Stimulated activated CD8-positive, alpha-beta memory T cell treated with anti-CD3 and anti-CD28 coated beads, Interleukin-15, amount 100 ng/mL, for 1 hour (primary cell): Measurements from ENCODE around the gene CAPZA2.
"Not testable (repeated sequence)": the region's sequence is repeated elsewhere in the genome, so short reads cannot be mapped to it uniquely, and the experiment has no call there.

Experiments
- DNase-seq: peaks from one replicate; pipeline ENCODE4 v3.0.0-alpha.2; 2020; ENCODE audit warnings: low read depth

The CAPZA2 gene

GRCh38 chr7:116920359-116920758, 58.0 kb downstream of the CAPZA2 start:
- DNase-seq, result no peak

GRCh38 chr7:116922545-116922944, 60.2 kb downstream of the CAPZA2 start:
- no peak for DNase-seq

GRCh38 chr7:116924741-116925140, 62.4 kb downstream of the CAPZA2 start:
- no peak for DNase-seq

- no peak for DNase-seq
Measured at GRCh38 chr7:116929021-116929420, 66.6 kb downstream of the CAPZA2 start.

- peak; percentile 63 for DNase-seq
Measured at GRCh38 chr7:116929914-116930913, 67.8 kb downstream of the CAPZA2 start.

- DNase-seq, result no peak
Measured at GRCh38 chr7:116932566-116932965, 70.2 kb downstream of the CAPZA2 start.

- DNase-seq, result no peak
Measured at GRCh38 chr7:116933465-116933864, 71.1 kb downstream of the CAPZA2 start.

- DNase-seq, result no peak
Measured at GRCh38 chr7:116934580-116934979, 72.2 kb downstream of the CAPZA2 start.

- not testable (repeated sequence) for DNase-seq
Measured at GRCh38 chr7:116936844-116937243, 74.5 kb downstream of the CAPZA2 start.

GRCh38 chr7:116938678-116939077, 76.3 kb downstream of the CAPZA2 start:
- no peak for DNase-seq

- no peak for DNase-seq
Measured at GRCh38 chr7:116940689-116941370, 78.4 kb downstream of the CAPZA2 start.

- DNase-seq, result no peak
Measured at GRCh38 chr7:116942504-116942903, 80.1 kb downstream of the CAPZA2 start.

- DNase-seq, result no peak
Measured at GRCh38 chr7:116948934-116949333, 86.5 kb downstream of the CAPZA2 start.

- DNase-seq, result no peak
Measured at GRCh38 chr7:116949941-116950801, 87.8 kb downstream of the CAPZA2 start.

GRCh38 chr7:116950889-116951351, 88.5 kb downstream of the CAPZA2 start:
- DNase-seq, result no peak

GRCh38 chr7:116951366-116952292, 89.2 kb downstream of the CAPZA2 start:
- no peak for DNase-seq

GRCh38 chr7:116952635-116953371, 90.4 kb downstream of the CAPZA2 start:
- DNase-seq, result peak; percentile 4

- DNase-seq, result peak; percentile 34
Measured at GRCh38 chr7:116953372-116953905, 91.1 kb downstream of the CAPZA2 start, which contains the start of gene ST7. TSS of gene ST7 (plus strand) at chr7:116953501. CDS start at chr7:116953541, 40 bp downstream.
